Measurements from ENCODE around the gene LYRM4.
A peak's percentile ranks its signal among the peaks of the same experiment; 100 is the strongest.

LYRM4 gene

GRCh38 chr6:5162355-5162754 lies 98.4 kb downstream of the LYRM4 start:
- no peak overlapping the region for H3K27ac Mint-ChIP-seq
- no peaks in the 10 kb centered on the region for H3K9me3 Mint-ChIP-seq

DNA sequence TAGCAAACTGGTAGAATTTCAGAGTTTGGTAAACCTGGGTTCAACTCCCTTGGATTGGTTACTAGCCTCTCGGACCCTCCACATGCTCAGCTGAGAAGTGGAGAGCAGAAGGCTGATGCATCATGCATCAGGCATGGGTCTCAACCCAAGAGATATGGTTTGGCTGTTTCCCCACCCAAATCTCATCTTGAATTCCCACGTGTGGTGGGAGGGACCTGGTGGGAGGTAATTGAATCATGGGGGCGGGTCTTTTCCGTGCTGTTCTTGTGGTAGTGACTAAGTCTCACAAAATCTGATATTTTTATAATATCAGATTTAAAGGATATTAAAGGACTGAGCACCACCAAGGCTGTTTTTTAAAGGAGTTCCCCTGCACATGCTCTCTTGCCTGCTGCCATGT lies 100.5 kb downstream of the LYRM4 start:
- Mint-ChIP-seq H3K4me3 (no peak overlapping the region), H3K27me3 (no peaks in the 10 kb centered on the region)

More at GRCh38 chr6:5162355-5162754, 98.4 kb downstream of the LYRM4 start:
- ATAC-seq (replicated peaks) (no peak), DNase-seq (no peak)
- Mint-ChIP-seq H3K4me3 (no peak overlapping the region), H3K36me3 (ENCODE audit: insufficient read depth) (no peaks in the 10 kb centered on the region), H3K4me1 (ENCODE audit: low read depth in 2 of 2) (peaks cover 0 to 3% of the 10 kb centered on the region in 2 donors), H3K27me3 (no peaks in the 10 kb centered on the region)

GRCh38 chr6:5159162-5159561 lies 101.6 kb downstream of the LYRM4 start:
- Mint-ChIP-seq H3K4me3 (no peak overlapping the region), H3K27ac (no peak overlapping the region), H3K4me1 (ENCODE audit: low read depth in 2 of 2) (peaks cover 0 to 3% of the 10 kb centered on the region in 2 donors), H3K36me3 (ENCODE audit: insufficient read depth) (no peaks in the 10 kb centered on the region), H3K27me3 (no peaks in the 10 kb centered on the region), H3K9me3 (no peaks in the 10 kb centered on the region)
- DNase-seq (no peak), ATAC-seq (replicated peaks) (no peak)

More for the DNA sequence above, 100.5 kb downstream of the LYRM4 start:
- ATAC-seq (replicated peaks) (no peak), DNase-seq (no peak)
- H3K27ac Mint-ChIP-seq, result no peak overlapping the region
- H3K9me3 Mint-ChIP-seq, result no peaks in the 10 kb centered on the region
- peaks cover 0 to 3% of the 10 kb centered on the region in 2 donors for H3K4me1 Mint-ChIP-seq (ENCODE audit: low read depth in 2 of 2)
- no peaks in the 10 kb centered on the region for H3K36me3 Mint-ChIP-seq (ENCODE audit: insufficient read depth)

DNA sequence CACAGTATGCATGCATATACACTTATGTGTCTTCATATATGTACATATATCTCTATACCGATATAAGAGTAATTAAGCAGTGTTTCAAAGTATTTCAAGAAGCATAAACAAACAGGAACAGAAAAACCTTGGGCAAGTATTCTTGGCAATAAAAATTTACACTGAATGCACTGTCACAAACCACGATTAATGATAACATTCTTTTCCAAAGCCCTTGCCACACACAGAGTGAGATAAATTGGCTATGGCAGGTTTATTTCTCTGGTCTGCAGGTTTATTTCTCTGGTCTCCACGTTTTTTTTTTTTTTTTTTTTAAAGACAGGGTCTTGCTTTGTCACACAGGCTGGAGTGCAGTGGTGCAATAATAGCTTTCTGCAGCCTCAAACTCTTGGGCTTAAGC lies 102.6 kb downstream of the LYRM4 start:
- Mint-ChIP-seq H3K4me3 (no peak overlapping the region), H3K9me3 (no peaks in the 10 kb centered on the region), H3K27me3 (no peaks in the 10 kb centered on the region), H3K4me1 (ENCODE audit: low read depth in 2 of 2) (peaks cover 0 to 3% of the 10 kb centered on the region in 2 donors), H3K36me3 (ENCODE audit: insufficient read depth) (no peaks in the 10 kb centered on the region), H3K27ac (no peak overlapping the region)
- ATAC-seq (replicated peaks), result no peak
- no peak for DNase-seq

DNA sequence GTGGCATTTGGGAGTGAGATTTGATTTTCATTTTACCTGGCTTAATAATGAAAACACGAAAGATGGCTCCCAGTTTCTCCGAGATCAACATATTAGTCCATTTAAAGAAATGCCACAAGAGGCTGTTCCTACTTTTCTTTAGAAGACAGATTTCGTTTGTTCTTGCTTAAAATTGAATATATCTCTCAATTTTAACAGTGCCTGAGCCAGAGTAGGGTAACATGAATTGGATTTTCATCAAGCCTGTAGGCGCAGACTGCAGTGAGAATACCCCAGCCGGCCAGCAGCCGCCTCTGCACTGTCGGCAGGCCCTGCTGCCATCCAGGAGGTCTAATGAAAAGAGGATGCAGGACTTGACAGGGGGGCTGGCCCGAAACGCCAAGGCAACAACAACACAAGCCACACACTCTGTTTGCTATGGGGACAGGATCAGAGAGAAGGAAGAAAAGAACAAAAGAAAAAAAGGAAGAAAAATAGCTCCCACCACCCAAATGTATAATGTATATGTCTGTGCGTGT lies 103.1 kb downstream of the LYRM4 start:
- no peaks in the 10 kb centered on the region for H3K36me3 Mint-ChIP-seq (ENCODE audit: insufficient read depth)
- H3K27me3 Mint-ChIP-seq, result no peaks in the 10 kb centered on the region
- H3K9me3 Mint-ChIP-seq, result no peaks in the 10 kb centered on the region
- no peak for ATAC-seq (replicated peaks)
- H3K27ac Mint-ChIP-seq, result no peak overlapping the region
- H3K4me1 Mint-ChIP-seq (ENCODE audit: low read depth in 2 of 2), result peaks cover 0 to 3% of the 10 kb centered on the region in 2 donors
- no peak for DNase-seq
- no peak overlapping the region for H3K4me3 Mint-ChIP-seq

DNA sequence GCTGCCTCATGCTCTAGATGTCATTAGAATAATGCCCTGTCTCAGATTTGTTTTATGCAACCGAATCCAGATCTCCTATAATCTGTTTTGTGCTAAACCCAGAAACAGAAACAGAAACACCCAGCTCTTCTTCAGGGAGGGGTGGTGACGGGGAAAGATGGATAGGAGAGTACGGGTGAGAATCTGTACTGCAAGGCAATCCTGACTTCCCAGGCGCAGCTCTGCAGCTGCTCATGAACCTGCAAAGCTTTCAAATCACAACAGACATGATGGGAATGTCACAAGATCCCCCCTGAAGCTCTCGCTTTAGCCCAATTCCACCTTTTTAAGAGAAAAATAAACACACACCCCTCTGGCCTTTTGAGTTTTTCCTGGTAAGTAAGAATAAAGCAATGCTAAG lies 104.1 kb downstream of the LYRM4 start:
- Mint-ChIP-seq H3K4me1 (ENCODE audit: low read depth in 2 of 2) (peaks cover 0 to 3% of the 10 kb centered on the region in 2 donors), H3K27me3 (no peaks in the 10 kb centered on the region), H3K4me3 (no peak overlapping the region), H3K36me3 (ENCODE audit: insufficient read depth) (no peaks in the 10 kb centered on the region), H3K9me3 (no peaks in the 10 kb centered on the region), H3K27ac (peak overlapping the region in 1 of 2 donors; percentile 30)
- no peak for DNase-seq
- ATAC-seq (replicated peaks), result no peak

- H3K4me1 Mint-ChIP-seq (ENCODE audit: low read depth in 2 of 2), result peaks cover 0 to 3% of the 10 kb centered on the region in 2 donors
- H3K27me3 Mint-ChIP-seq, result no peaks in the 10 kb centered on the region
- no peaks in the 10 kb centered on the region for H3K36me3 Mint-ChIP-seq (ENCODE audit: insufficient read depth)
- DNase-seq (no peak), ATAC-seq (replicated peaks) (no peak)
- no peak overlapping the region for H3K27ac Mint-ChIP-seq
- H3K9me3 Mint-ChIP-seq, result no peaks in the 10 kb centered on the region
- H3K4me3 Mint-ChIP-seq, result no peak overlapping the region
Observed at GRCh38 chr6:5155906-5156305, 104.8 kb downstream of the LYRM4 start.

DNA sequence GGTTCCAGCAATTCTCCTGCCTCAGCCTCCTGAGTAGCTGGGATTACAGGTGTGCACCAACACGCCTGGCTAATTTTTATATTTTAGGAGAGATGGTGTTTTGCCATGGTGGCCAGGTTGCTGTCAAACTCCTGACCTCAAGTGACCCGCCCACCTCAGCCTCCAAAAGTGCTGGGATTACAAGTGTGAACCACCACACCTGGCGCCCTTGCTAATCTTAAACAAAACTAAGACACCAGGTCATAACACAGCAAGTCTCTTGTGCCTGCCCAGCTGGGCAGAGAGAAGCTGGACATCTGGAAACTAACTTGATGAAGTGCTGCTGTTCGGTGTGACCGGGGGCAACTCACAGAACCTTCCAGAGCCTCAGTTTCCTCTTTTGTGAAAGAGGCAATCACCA lies 107.6 kb downstream of the LYRM4 start:
- Mint-ChIP-seq H3K4me3 (no peak overlapping the region), H3K27ac (no peak overlapping the region), H3K27me3 (no peaks in the 10 kb centered on the region), H3K4me1 (ENCODE audit: low read depth in 2 of 2) (peaks cover 0 to 3% of the 10 kb centered on the region in 2 donors), H3K36me3 (ENCODE audit: insufficient read depth) (no peaks in the 10 kb centered on the region), H3K9me3 (no peaks in the 10 kb centered on the region)
- DNase-seq (no peak), ATAC-seq (replicated peaks) (no peak)

- H3K9me3 Mint-ChIP-seq, result no peaks in the 10 kb centered on the region
- H3K27ac Mint-ChIP-seq, result no peak overlapping the region
- H3K4me1 Mint-ChIP-seq (ENCODE audit: low read depth in 2 of 2), result no peaks in the 10 kb centered on the region
- DNase-seq, result no peak
- no peak for ATAC-seq (replicated peaks)
- H3K4me3 Mint-ChIP-seq, result no peak overlapping the region
- H3K36me3 Mint-ChIP-seq (ENCODE audit: insufficient read depth), result no peaks in the 10 kb centered on the region
- H3K27me3 Mint-ChIP-seq, result no peaks in the 10 kb centered on the region
Observed at GRCh38 chr6:5152460-5152859, 108.3 kb downstream of the LYRM4 start.

DNA sequence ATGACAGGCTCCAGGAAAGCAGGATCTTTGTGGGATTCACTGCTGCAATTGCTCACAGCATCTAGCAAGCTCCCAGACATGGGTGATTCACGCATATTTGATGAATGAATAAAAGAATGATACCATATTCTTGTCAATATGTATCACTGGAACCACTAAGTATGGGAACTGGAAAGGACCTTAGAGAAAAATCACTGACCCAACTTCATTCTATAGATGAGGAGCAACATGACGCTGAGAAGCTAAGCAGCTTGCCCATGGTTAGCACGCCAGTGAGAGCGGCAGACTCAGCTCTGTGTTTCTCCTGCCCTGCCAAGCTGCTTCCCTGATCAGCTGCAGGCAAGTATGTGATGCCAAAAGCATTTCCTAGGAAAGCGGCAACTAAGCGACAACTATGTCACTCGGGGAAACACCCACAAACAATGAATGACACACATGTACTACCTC lies 108.8 kb downstream of the LYRM4 start:
- Mint-ChIP-seq H3K36me3 (ENCODE audit: insufficient read depth) (no peaks in the 10 kb centered on the region), H3K9me3 (no peaks in the 10 kb centered on the region), H3K4me1 (ENCODE audit: low read depth in 2 of 2) (no peaks in the 10 kb centered on the region), H3K27me3 (no peaks in the 10 kb centered on the region), H3K27ac (no peak overlapping the region), H3K4me3 (no peak overlapping the region)
- ATAC-seq (replicated peaks), result no peak
- no peak for DNase-seq

DNA sequence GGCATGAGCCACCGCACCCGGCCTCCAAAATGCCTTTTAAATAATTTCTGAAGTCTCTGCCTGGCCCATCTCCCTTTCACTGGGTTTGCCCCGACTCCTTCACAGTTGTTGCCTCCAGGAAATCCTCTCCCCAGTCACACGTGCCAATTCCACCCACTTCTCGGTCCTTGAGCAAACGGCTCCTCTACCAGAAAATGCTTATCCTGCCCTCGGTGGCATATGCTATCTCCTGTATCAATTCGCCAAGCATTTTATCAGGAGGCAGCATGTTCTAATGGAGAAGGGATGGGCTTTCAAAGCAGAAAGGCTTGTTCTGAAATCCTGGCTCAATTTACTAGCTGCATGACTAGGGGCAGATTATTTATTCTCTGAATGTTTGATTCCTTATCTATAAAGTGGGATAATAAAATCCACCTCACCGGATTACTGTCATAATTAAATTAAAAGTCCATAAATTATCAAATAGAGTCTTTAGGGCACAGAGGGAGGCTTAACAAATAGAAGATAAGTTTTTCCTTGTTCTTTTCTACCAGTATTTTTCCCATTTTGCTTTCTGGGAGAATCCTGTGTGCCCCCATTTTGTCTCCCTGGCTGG lies 109.3 kb downstream of the LYRM4 start:
- Mint-ChIP-seq H3K9me3 (no peaks in the 10 kb centered on the region), H3K4me3 (no peak overlapping the region), H3K4me1 (ENCODE audit: low read depth in 2 of 2) (no peaks in the 10 kb centered on the region), H3K27ac (no peak overlapping the region), H3K27me3 (no peaks in the 10 kb centered on the region), H3K36me3 (ENCODE audit: insufficient read depth) (no peaks in the 10 kb centered on the region)
- no peak for DNase-seq
- no peak for ATAC-seq (replicated peaks)

- Mint-ChIP-seq H3K27me3 (no peaks in the 10 kb centered on the region), H3K4me1 (ENCODE audit: low read depth in 2 of 2) (no peaks in the 10 kb centered on the region), H3K36me3 (ENCODE audit: insufficient read depth) (no peaks in the 10 kb centered on the region), H3K9me3 (no peaks in the 10 kb centered on the region), H3K27ac (no peak overlapping the region), H3K4me3 (no peak overlapping the region)
- no peak for ATAC-seq (replicated peaks)
- DNase-seq, result no peak
Observed at GRCh38 chr6:5150551-5151075, 110.1 kb downstream of the LYRM4 start.

DNA sequence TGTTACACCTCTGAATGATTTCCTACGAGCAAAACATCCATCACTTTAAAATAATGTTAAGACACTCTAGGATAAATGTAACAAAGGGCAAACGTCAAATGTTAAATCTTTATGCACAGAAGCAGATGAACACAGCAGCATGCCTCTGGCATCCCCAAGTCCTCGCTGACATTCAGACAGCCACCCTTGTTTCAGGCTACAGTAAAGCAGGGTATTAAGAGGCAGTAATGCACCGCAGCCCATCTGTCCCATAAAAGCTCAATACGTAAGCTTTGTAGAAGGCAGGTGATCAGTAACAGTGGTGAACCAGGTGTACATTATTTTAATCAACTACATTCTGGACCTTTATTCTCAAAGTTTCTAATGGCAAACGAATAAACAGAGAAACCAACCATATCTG lies 110.9 kb downstream of the LYRM4 start:
- Mint-ChIP-seq H3K36me3 (ENCODE audit: insufficient read depth) (no peaks in the 10 kb centered on the region), H3K9me3 (no peaks in the 10 kb centered on the region), H3K27me3 (no peaks in the 10 kb centered on the region), H3K4me3 (no peak overlapping the region), H3K27ac (no peak overlapping the region), H3K4me1 (ENCODE audit: low read depth in 2 of 2) (no peaks in the 10 kb centered on the region)
- DNase-seq, result no peak
- ATAC-seq (replicated peaks), result no peak

DNA sequence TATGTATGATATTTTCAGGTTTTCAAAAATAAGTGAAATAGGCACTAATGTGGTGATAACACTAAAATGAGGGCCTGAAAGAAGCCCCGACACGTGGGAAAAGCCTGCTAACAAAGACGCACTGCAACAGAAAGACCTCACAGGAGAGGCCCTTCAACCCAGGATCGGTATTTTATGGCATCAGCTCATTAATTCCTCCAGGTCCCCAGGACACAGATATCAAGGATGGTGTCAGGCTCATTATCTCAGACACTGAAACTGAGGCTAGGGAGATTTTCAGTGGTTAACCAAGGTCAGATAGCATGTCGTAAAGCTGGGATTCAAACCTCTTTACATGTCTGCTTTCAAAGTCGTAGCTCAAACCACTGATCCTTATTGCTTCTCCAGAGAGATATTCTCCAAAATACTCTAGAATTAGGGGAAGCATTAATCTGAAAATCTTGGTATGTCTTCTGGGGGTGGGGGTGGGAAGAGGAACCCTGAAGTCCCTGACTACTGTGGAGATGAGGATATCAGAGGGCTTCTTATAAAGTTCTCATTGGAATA lies 111.5 kb downstream of the LYRM4 start:
- no peak for DNase-seq
- ATAC-seq (replicated peaks), result no peak
- no peaks in the 10 kb centered on the region for H3K4me1 Mint-ChIP-seq (ENCODE audit: low read depth in 2 of 2)
- no peak overlapping the region for H3K4me3 Mint-ChIP-seq
- H3K36me3 Mint-ChIP-seq (ENCODE audit: insufficient read depth), result no peaks in the 10 kb centered on the region
- no peaks in the 10 kb centered on the region for H3K27me3 Mint-ChIP-seq
- H3K9me3 Mint-ChIP-seq, result no peaks in the 10 kb centered on the region
- H3K27ac Mint-ChIP-seq, result no peak overlapping the region

Measured in effector memory CD8-positive, alpha-beta T cell (primary cell).